BLaER1 treated with 17β-estradiol and CSF1 and Interleukin-3, amounts not matched to agents 10 nM and 100 nM (cell line): ENCODE results near the gene GRK5.

Experiments
- H3K27ac ChIP-seq, 11 experiments: shearing (Covaris generic); formaldehyde crosslinking; 2 replicates each; pipeline ENCODE4 v1.8.1; 2022
- H3K27me3 ChIP-seq, 11 experiments: shearing (Covaris generic); formaldehyde crosslinking; 2 replicates each; pipeline ENCODE4 v1.8.1; 2022
- H3K36me3 ChIP-seq, 11 experiments: shearing (Covaris generic); formaldehyde crosslinking; 2 replicates each; pipeline ENCODE4 v1.8.1; 2022
- H3K4me1 ChIP-seq, 10 experiments: shearing (Covaris generic); formaldehyde crosslinking; 2 replicates each; pipeline ENCODE4 v1.8.1; 2022
- H3K4me2 ChIP-seq, 11 experiments: shearing (Covaris generic); formaldehyde crosslinking; 2 replicates each; pipeline ENCODE4 v1.8.1; 2022
- H3K4me3 ChIP-seq, 10 experiments: shearing (Covaris generic); formaldehyde crosslinking; 2 replicates each; pipeline ENCODE4 v1.8.1; 2022
- H3K9ac ChIP-seq, 11 experiments: shearing (Covaris generic); formaldehyde crosslinking; 2 replicates each; pipeline ENCODE4 v1.8.1; 2022
- H3K9me3 ChIP-seq, 11 experiments: shearing (Covaris generic); formaldehyde crosslinking; replicated peaks in 1 of 11; 2 replicates each; pipeline ENCODE4 v1.8.1; 2022
- H4K20me1 ChIP-seq, 11 experiments: shearing (Covaris generic); formaldehyde crosslinking; 2 replicates each; pipeline ENCODE4 v1.8.1; 2022
- Cebpa-rat ChIP-seq, 11 experiments: shearing (Covaris generic); IDR thresholded peaks; 2 replicates each; pipeline ENCODE4 v1.8.1; 2022

The GRK5 gene

GRCh38 chr10:119422682-119423509 is 215.5 kb downstream of the GRK5 start:
- no peaks in the 10 kb centered on the region; a peak in 1 of 22 replicates for H3K36me3 ChIP-seq
- peak overlapping the region in 7 of 11 experiments; percentile 50 to 82 (median 68); a peak in 10 of 22 replicates for H3K4me2 ChIP-seq
- H3K27me3 ChIP-seq: peaks cover 0 to 15% (median 7%) of the 10 kb centered on the region in 11 experiments; a peak in 10 of 22 replicates
- peaks cover 0 to 15% (median 0%) of the 10 kb centered on the region in 11 experiments; a peak in 4 of 22 replicates for H3K9me3 ChIP-seq
- H3K9ac ChIP-seq: no peak overlapping the region
- peak overlapping the region in 1 of 11 experiments; percentile 34; a peak in 1 of 22 replicates for H3K27ac ChIP-seq
- H4K20me1 ChIP-seq: peaks cover 0 to 5% (median 0%) of the 10 kb centered on the region in 11 experiments; a peak in 3 of 22 replicates
- TF ChIP-seq Cebpa-rat (IDR thresholded peaks at IDR 0.05): no peak
- H3K4me3 ChIP-seq: no peak overlapping the region
- H3K4me1 ChIP-seq: peaks cover 14 to 48% (median 43%) of the 10 kb centered on the region in 10 experiments

GRCh38 chr10:119423510-119424257 is 216.3 kb downstream of the GRK5 start:
- Histone ChIP-seq H4K20me1 (peaks cover 0 to 7% (median 0%) of the 10 kb centered on the region in 11 experiments; a peak in 4 of 22 replicates), H3K27me3 (peaks cover 0 to 15% (median 7%) of the 10 kb centered on the region in 11 experiments; a peak in 10 of 22 replicates), H3K9ac (no peak overlapping the region), H3K36me3 (no peaks in the 10 kb centered on the region; a peak in 1 of 22 replicates), H3K27ac (no peak overlapping the region), H3K4me2 (no peak overlapping the region), H3K4me1 (peaks cover 20 to 56% (median 51%) of the 10 kb centered on the region in 10 experiments), H3K9me3 (peaks cover 0 to 15% (median 0%) of the 10 kb centered on the region in 11 experiments; a peak in 4 of 22 replicates), H3K4me3 (no peak overlapping the region)
- TF ChIP-seq Cebpa-rat (IDR thresholded peaks at IDR 0.05): no peak

- Histone ChIP-seq H3K9me3 (peaks cover 0 to 15% (median 0%) of the 10 kb centered on the region in 11 experiments; a peak in 4 of 22 replicates), H3K36me3 (no peaks in the 10 kb centered on the region; a peak in 1 of 22 replicates), H3K4me1 (peaks cover 27 to 64% (median 58%) of the 10 kb centered on the region in 10 experiments), H3K4me2 (peak overlapping the region in 10 of 11 experiments; percentile 21 to 88 (median 70); a peak in 17 of 22 replicates), H4K20me1 (peaks cover 0 to 14% (median 0%) of the 10 kb centered on the region in 11 experiments; a peak in 6 of 22 replicates), H3K27me3 (peaks cover 0 to 20% (median 7%) of the 10 kb centered on the region in 11 experiments; a peak in 11 of 22 replicates), H3K27ac (no peak overlapping the region), H3K9ac (no peak overlapping the region), H3K4me3 (no peak overlapping the region)
- no peak for TF ChIP-seq Cebpa-rat (IDR thresholded peaks at IDR 0.05)
Observed at GRCh38 chr10:119424258-119424975, 217.0 kb downstream of the GRK5 start.

GRCh38 chr10:119425102-119425880 is 217.9 kb downstream of the GRK5 start:
- Histone ChIP-seq H3K9ac (peak overlapping the region in 2 of 11 experiments; percentile 26 to 48; a peak in 2 of 22 replicates), H4K20me1 (peaks cover 0 to 18% (median 0%) of the 10 kb centered on the region in 11 experiments; a peak in 6 of 22 replicates), H3K9me3 (peaks cover 0 to 15% (median 0%) of the 10 kb centered on the region in 11 experiments; a peak in 4 of 22 replicates), H3K36me3 (no peaks in the 10 kb centered on the region; a peak in 1 of 22 replicates), H3K27me3 (peaks cover 0 to 27% (median 7%) of the 10 kb centered on the region in 11 experiments; a peak in 11 of 22 replicates), H3K4me3 (no peak overlapping the region), H3K4me2 (peak overlapping the region; percentile 16 to 88 (median 68)), H3K4me1 (peaks cover 32 to 72% (median 67%) of the 10 kb centered on the region in 10 experiments), H3K27ac (no peak overlapping the region)
- TF ChIP-seq Cebpa-rat (IDR thresholded peaks at IDR 0.05): no peak

GRCh38 chr10:119425881-119426170 is 218.5 kb downstream of the GRK5 start:
- Histone ChIP-seq H4K20me1 (peaks cover 0 to 18% (median 0%) of the 10 kb centered on the region in 11 experiments; a peak in 6 of 22 replicates), H3K9ac (peak overlapping the region in 2 of 11 experiments; percentile 26 to 48; a peak in 2 of 22 replicates), H3K9me3 (peaks cover 0 to 15% (median 0%) of the 10 kb centered on the region in 11 experiments; a peak in 4 of 22 replicates), H3K27me3 (peaks cover 0 to 31% (median 8%) of the 10 kb centered on the region in 11 experiments; a peak in 10 of 22 replicates), H3K4me3 (no peak overlapping the region), H3K4me2 (peak overlapping the region; percentile 16 to 88 (median 68)), H3K36me3 (no peaks in the 10 kb centered on the region; a peak in 1 of 22 replicates), H3K4me1 (peaks cover 32 to 76% (median 69%) of the 10 kb centered on the region in 10 experiments), H3K27ac (no peak overlapping the region)
- no peak for TF ChIP-seq Cebpa-rat (IDR thresholded peaks at IDR 0.05)

- H3K4me2 ChIP-seq: peak overlapping the region in 6 of 11 experiments; percentile 61 to 88 (median 72); a peak in 10 of 22 replicates
- no peak for TF ChIP-seq Cebpa-rat (IDR thresholded peaks at IDR 0.05)
- peaks cover 0 to 26% (median 0%) of the 10 kb centered on the region in 11 experiments; a peak in 6 of 22 replicates for H4K20me1 ChIP-seq
- H3K9ac ChIP-seq: no peak overlapping the region
- no peaks in the 10 kb centered on the region; a peak in 1 of 22 replicates for H3K36me3 ChIP-seq
- peaks cover 0 to 15% (median 0%) of the 10 kb centered on the region in 11 experiments; a peak in 4 of 22 replicates for H3K9me3 ChIP-seq
- H3K4me3 ChIP-seq: no peak overlapping the region
- H3K4me1 ChIP-seq: peaks cover 29 to 71% (median 60%) of the 10 kb centered on the region in 10 experiments
- H3K27ac ChIP-seq: no peak overlapping the region
- peaks cover 0 to 23% (median 0%) of the 10 kb centered on the region in 11 experiments; a peak in 5 of 22 replicates for H3K27me3 ChIP-seq
Observed at GRCh38 chr10:119426699-119427098, 219.3 kb downstream of the GRK5 start.

GRCh38 chr10:119427263-119427864 is 220.0 kb downstream of the GRK5 start:
- no peak for TF ChIP-seq Cebpa-rat (IDR thresholded peaks at IDR 0.05)
- peaks cover 0 to 23% (median 0%) of the 10 kb centered on the region in 11 experiments; a peak in 5 of 22 replicates for H3K27me3 ChIP-seq
- no peak overlapping the region for H3K9ac ChIP-seq
- H4K20me1 ChIP-seq: peaks cover 0 to 27% (median 0%) of the 10 kb centered on the region in 11 experiments; a peak in 6 of 22 replicates
- no peak overlapping the region for H3K4me3 ChIP-seq
- H3K4me2 ChIP-seq: peak overlapping the region in 3 of 11 experiments; percentile 74 to 88 (median 80); a peak in 4 of 22 replicates
- no peaks in the 10 kb centered on the region; a peak in 1 of 22 replicates for H3K36me3 ChIP-seq
- no peak overlapping the region for H3K27ac ChIP-seq
- H3K4me1 ChIP-seq: peaks cover 26 to 64% (median 53%) of the 10 kb centered on the region in 10 experiments
- H3K9me3 ChIP-seq: peaks cover 0 to 15% (median 0%) of the 10 kb centered on the region in 11 experiments; a peak in 4 of 22 replicates
